ENCODE results near the gene LIPF.
"Not testable (repeated sequence)": the region's sequence is repeated elsewhere in the genome, so short reads cannot be mapped to it uniquely, and the experiment has no call there.

The LIPF gene

GRCh38 chr10:88664142-88664541 is at the start of gene LIPF:
LIPF (plus strand) TSS chr10:88664442; CDS start chr10:88667298, 2,856 bp downstream.
- no peak for DNase-seq (ENCODE audit: low read depth in 2 of 2)

GRCh38 chr10:88616250-88616977 is 47.8 kb upstream of the LIPF start:
- DNase-seq (ENCODE audit: low read depth in 2 of 2), result no peak

GRCh38 chr10:88617772-88618300 is 46.4 kb upstream of the LIPF start:
- DNase-seq (ENCODE audit: low read depth in 2 of 2), result no peak

GRCh38 chr10:88618496-88618895 is 45.7 kb upstream of the LIPF start:
- no peak for DNase-seq (ENCODE audit: low read depth in 2 of 2)

GRCh38 chr10:88620441-88620840 is 43.8 kb upstream of the LIPF start:
- no peak for DNase-seq (ENCODE audit: low read depth in 2 of 2)

- DNase-seq (ENCODE audit: low read depth in 2 of 2), result no peak
Observed at GRCh38 chr10:88623835-88624234, 40.4 kb upstream of the LIPF start.

GRCh38 chr10:88624840-88625239 is 39.4 kb upstream of the LIPF start:
- DNase-seq (ENCODE audit: low read depth in 2 of 2), result no peak

GRCh38 chr10:88640186-88640585 is 24.1 kb upstream of the LIPF start:
- no peak for DNase-seq (ENCODE audit: low read depth in 2 of 2)

- no peak for DNase-seq (ENCODE audit: low read depth in 2 of 2)
Observed at GRCh38 chr10:88642209-88642608, 22.0 kb upstream of the LIPF start.

- DNase-seq (ENCODE audit: low read depth in 2 of 2), result no peak
Observed at GRCh38 chr10:88642963-88643362, 21.3 kb upstream of the LIPF start.

- DNase-seq (ENCODE audit: low read depth in 2 of 2), result no peak
Observed at GRCh38 chr10:88647061-88647615, 17.1 kb upstream of the LIPF start.

- DNase-seq (ENCODE audit: low read depth in 2 of 2), result no peak
Observed at GRCh38 chr10:88651101-88651551, 13.1 kb upstream of the LIPF start.

GRCh38 chr10:88652616-88653015 is 11.6 kb upstream of the LIPF start:
- no peak for DNase-seq (ENCODE audit: low read depth in 2 of 2)

GRCh38 chr10:88657901-88658300 is 6.3 kb upstream of the LIPF start:
- no peak for DNase-seq (ENCODE audit: low read depth in 2 of 2)

GRCh38 chr10:88659725-88660597 is 4.3 kb upstream of the LIPF start:
- no peak for DNase-seq (ENCODE audit: low read depth in 2 of 2)

GRCh38 chr10:88660598-88660884 is 3.7 kb upstream of the LIPF start:
- DNase-seq (ENCODE audit: low read depth in 2 of 2), result no peak

- no peak for DNase-seq (ENCODE audit: low read depth in 2 of 2)
Observed at GRCh38 chr10:88661018-88661417, 3.2 kb upstream of the LIPF start.

GRCh38 chr10:88661577-88661976 is 2.7 kb upstream of the LIPF start:
- DNase-seq (ENCODE audit: low read depth in 2 of 2), result no peak

GRCh38 chr10:88663153-88663552 is 1.1 kb upstream of the LIPF start:
- DNase-seq (ENCODE audit: low read depth in 2 of 2), result not testable (repeated sequence)

GRCh38 chr10:88668465-88668864 is 4.2 kb downstream of the LIPF start:
- no peak for DNase-seq (ENCODE audit: low read depth in 2 of 2)

GRCh38 chr10:88670497-88670896 is 6.3 kb downstream of the LIPF start:
- DNase-seq (ENCODE audit: low read depth in 2 of 2), result no peak

- no peak for DNase-seq (ENCODE audit: low read depth in 2 of 2)
Observed at GRCh38 chr10:88672041-88672440, 7.8 kb downstream of the LIPF start.

Measured in stimulated activated CD8-positive, alpha-beta memory T cell treated with anti-CD3 and anti-CD28 coated beads, Interleukin-2, amount 100 ng/mL, for 48 hours (primary cell).